ENCODE results near the gene KHSRP. TPM values are rescaled to one million over a fixed set of nuclear protein-coding genes. Genes with fewer than 3 reads are reported as not detected.

The KHSRP gene
- total and polyA plus RNA-seq, 2 of the 13 experiments (the other 11 are each of a cell fraction or from before 2014, with no cell fraction given) = 72.1 to 129 TPM

- TF ChIP-seq PLSCR1 (CRISPR knock-in tag; IDR thresholded peaks at IDR 0.05; ENCODE audit: borderline replicate concordance) = no peak
- peak; percentile 99 for TF ChIP-seq SP2 (CRISPR knock-in tag; IDR thresholded peaks at IDR 0.05)
- TF ChIP-seq ETV6 (CRISPR knock-in tag; conservative IDR thresholded peaks at IDR 0.05) = 0 out of 2 replicates have a peak, but pooled peaks have one; percentile 56
- TF ChIP-seq IKZF5 (CRISPR knock-in tag; IDR thresholded peaks at IDR 0.05) = peak; percentile 12; the same call in 1 of the 2 replicates
- peak; percentile 50; the same call in 1 of the 2 replicates for TF ChIP-seq SKIL (CRISPR knock-in tag; IDR thresholded peaks at IDR 0.05; ENCODE audit: borderline replicate concordance)
- peak; percentile 89; the same call in 1 of the 2 replicates for TF ChIP-seq ZNF253 (CRISPR knock-in tag; IDR thresholded peaks at IDR 0.05; ENCODE audit: borderline replicate concordance)
- TF ChIP-seq CREB1 (IDR thresholded peaks at IDR 0.05) = peak; percentile 71; the same call in 1 of the 2 replicates
- no peak for TF ChIP-seq CREB1 (CRISPR knock-in tag; IDR thresholded peaks at IDR 0.05)
- TF ChIP-seq ZNF496 (CRISPR knock-in tag; IDR thresholded peaks at IDR 0.05; ENCODE audit: insufficient replicate concordance) = no peak
- peak; percentile 94 for TF ChIP-seq BORCS8-MEF2B (CRISPR knock-in tag; IDR thresholded peaks at IDR 0.05)
- TF ChIP-seq NFE2L2 (IDR thresholded peaks at IDR 0.05; ENCODE audit: low read length) = no peak
- no peak; the same call in 1 of the 2 replicates for TF ChIP-seq ISL2 (CRISPR knock-in tag; IDR thresholded peaks at IDR 0.05)
- TF ChIP-seq HINFP (CRISPR knock-in tag; IDR thresholded peaks at IDR 0.05; ENCODE audit: low read depth) = peak; percentile 93
- no peak for TF ChIP-seq ZNF383 (CRISPR knock-in tag; IDR thresholded peaks at IDR 0.05; ENCODE audit: borderline replicate concordance)
- TF ChIP-seq MAZ (IDR thresholded peaks at IDR 0.05; ENCODE audit: borderline replicate concordance, low read depth, low read length) = no peak
- TF ChIP-seq MAZ (CRISPR knock-in tag; IDR thresholded peaks at IDR 0.05; ENCODE audit: low read depth) = 0 out of 2 replicates have a peak, but pooled peaks have one; percentile 65
- no peak for TF ChIP-seq ZNF619 (CRISPR knock-in tag; IDR thresholded peaks at IDR 0.05)
- peak; percentile 92 for TF ChIP-seq ZSCAN21 (CRISPR knock-in tag; IDR thresholded peaks at IDR 0.05; ENCODE audit: borderline replicate concordance)
- TF ChIP-seq ZBTB38 (CRISPR knock-in tag; IDR thresholded peaks at IDR 0.05) = peak; percentile 66; the same call in 1 of the 2 replicates
- TF ChIP-seq ZNF557 (CRISPR knock-in tag; IDR thresholded peaks at IDR 0.05) = no peak
Observed at GRCh38 chr19:6372594-6373095, 52.0 kb downstream of the KHSRP start, which contains the start of gene ALKBH7 (continued).
